HTR-8/SVneo (cell line): ENCODE results near the gene LRP1B.
A peak's percentile ranks its signal among the peaks of the same experiment; 100 is the strongest.
"Not testable (repeated sequence)": the region's sequence is repeated elsewhere in the genome, so short reads cannot be mapped to it uniquely, and the experiment has no call there.

Source experiments
- DNase-seq: peaks from one replicate; pipeline ENCODE4 v3.0.0; 2011; ENCODE audit warnings: low spot score, mixed read lengths; ENCODE audit not compliant: insufficient read length
- FAIRE-seq: peaks from 2 replicates; lab custom pipeline; 2011; peaks lifted over from hg19 to GRCh38; lab: Jason Lieb, UNC

Gene LRP1B

GRCh38 chr2:140376686-140377085 is 1754.1 kb downstream of the LRP1B start:
- DNase-seq (no peak), FAIRE-seq (no peak)

DNA sequence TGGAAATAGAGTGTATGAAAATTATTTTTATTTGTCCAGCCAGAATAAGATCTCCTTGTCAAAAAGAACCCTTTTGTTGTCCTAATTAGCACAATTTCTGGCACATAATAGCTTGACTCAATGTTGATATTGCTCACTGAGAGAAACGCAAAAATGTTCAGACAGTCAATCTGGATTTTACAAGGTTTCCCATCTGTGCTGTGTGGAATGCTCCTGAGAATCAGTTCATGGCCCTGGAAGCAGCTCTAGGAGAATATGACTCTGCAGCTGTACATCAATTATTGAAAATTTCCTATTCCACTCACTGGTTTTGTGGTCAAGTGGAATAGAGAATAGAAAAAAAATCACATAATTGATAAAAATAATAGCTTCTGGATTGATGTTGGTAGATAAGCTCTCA is 1767.7 kb downstream of the LRP1B start:
- FAIRE-seq (no peak), DNase-seq (no peak)

DNA sequence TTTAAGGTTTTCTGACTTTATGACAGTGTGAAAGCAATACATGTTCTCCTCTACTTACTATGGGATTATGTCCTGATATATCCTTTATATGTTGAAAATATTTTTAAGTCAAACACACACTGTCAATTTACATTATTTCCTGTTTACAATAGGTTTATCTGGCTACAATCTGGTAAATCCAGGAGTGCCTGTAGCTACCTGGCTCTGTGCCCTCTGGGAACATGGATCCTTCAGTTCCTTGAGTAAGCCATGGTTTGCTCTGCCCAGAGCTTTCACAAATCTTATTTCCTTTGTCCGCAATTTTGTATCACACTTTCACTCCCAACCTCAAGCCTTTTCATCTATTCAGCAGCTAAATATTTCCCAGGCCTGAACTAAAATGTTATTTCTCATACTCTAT is 1768.5 kb downstream of the LRP1B start:
- FAIRE-seq = no peak
- DNase-seq = no peak

GRCh38 chr2:140359056-140359771 is 1771.6 kb downstream of the LRP1B start:
- FAIRE-seq = no peak
- no peak for DNase-seq

DNA sequence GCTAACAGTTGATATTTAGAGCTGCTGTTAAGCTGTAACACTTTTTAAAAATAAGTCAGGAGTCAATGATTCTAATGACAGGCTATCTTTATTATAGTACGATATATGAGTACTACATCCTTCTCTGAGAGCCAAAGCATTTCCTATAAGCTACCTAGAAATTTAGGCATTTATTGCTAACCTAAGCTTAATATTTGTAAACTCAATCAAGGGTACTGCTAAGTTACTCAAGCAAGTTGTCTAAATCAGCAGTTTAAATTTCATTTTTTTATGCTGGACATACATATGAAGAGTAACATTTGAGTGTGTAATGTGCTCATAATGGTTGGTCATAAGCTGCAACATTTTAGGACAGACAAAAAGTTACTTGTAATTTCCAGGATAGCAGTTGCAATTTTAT is 1774.1 kb downstream of the LRP1B start:
- DNase-seq = no peak
- no peak for FAIRE-seq

DNA sequence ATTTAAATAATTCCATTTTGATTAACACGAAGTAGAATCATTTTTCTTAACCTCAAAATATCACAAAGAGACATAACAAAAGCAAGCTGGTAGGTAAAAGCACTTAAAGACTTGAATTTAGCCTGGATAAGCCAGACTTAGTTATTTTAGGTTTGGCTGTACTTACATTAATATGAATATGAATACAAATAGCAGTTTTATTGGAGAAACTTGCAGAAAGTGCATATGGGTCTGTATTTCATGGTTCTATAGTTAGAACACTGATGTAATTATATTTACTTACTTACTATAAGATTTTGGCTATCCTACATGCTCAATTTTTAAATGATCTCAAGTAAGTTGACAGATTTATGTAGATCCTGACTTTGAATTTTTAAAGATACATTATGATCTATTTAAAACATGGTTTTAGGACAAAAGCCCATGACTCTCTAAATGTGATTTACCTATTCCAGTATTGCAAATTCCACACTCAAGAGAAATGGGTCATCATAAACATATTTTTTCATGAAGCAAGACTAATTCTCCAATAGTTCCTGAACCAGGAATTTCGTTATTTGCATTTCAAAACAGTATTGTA is 1775.2 kb downstream of the LRP1B start:
- no peak for DNase-seq
- no peak for FAIRE-seq

DNA sequence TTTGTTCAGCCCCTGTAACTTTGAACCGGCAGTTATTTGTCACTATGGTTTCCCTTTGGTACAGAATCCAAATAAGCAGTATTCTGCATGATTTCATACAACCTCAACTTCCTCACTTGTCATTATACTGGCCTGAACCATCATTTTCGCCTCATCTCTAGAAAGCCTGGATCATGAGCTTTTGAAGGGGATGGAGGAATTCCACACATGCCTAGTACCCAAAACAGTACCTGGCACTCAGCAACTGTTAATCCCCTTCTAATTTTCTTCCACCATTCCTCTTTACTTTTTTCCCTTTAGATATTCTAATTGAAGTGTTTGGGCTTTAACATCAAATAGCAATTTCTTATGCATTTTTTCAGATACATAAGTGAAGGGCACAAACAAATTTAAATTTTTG is 1776.3 kb downstream of the LRP1B start:
- FAIRE-seq = no peak
- no peak for DNase-seq

DNA sequence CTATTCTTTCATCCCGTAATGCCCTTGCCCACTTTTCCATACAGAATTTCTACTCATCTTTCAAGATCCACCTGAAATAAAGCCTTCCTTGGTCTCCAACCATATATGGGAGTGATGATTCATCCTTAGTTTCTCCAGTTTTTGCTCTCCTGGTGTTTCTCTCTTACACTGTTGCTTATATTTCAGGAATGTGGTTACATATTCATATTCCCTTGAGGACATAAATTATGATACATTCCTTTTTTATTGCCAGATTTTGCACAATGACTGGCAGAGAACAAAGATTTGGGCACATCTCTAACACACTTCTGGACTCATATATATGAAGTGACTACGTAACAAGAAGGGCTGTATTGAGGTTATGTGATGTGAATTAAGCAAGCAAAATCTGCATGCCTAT is 1777.3 kb downstream of the LRP1B start:
- peak; percentile 9 for DNase-seq
- FAIRE-seq = no peak

DNA sequence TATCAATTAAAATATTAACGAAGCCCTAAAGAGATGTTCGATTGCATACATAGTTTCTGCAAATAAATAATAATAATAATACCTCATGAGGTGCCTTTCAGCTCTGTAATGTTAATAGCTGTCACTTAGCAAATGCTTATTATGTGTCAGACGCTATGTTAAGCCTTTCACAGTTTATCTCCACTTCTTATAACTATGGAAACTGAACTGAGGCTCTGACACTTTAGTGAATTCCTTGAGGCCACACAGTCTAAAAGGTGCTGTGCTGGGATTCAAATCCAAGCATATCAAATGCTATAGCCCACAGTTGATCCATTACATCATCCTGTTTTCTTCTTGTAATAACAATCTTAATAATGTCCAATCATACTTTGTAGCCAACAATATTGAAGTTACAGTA is 1779.1 kb downstream of the LRP1B start:
- DNase-seq (no peak), FAIRE-seq (no peak)

GRCh38 chr2:140349695-140350094 is 1781.1 kb downstream of the LRP1B start:
- no peak for DNase-seq
- FAIRE-seq = no peak

DNA sequence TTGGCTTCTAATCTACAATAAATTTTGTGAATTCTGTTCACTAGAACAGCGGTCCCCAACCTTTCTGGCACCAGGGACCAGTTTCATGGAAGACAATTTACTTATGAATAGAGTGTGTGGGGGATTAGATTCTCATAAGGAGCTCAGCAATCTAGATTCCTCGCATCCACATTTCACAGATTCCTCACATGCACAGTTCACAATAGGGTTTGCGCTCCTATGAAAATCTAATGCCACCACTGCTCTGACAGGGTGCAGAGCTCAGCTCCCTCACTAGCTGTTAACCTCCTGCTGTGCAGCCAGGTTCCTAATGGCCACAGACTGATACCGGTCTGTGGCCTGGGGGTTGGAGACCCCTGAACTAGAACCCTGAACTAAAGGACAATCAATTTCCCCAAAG is 1782.0 kb downstream of the LRP1B start:
- FAIRE-seq (no peak), DNase-seq (no peak)

GRCh38 chr2:140344838-140345237 is 1786.0 kb downstream of the LRP1B start:
- peak; percentile 2 for DNase-seq

GRCh38 chr2:140344266-140344665 is 1786.5 kb downstream of the LRP1B start:
- DNase-seq = not testable (repeated sequence)
- peak; percentile 58 for FAIRE-seq

More at GRCh38 chr2:140344838-140345237, 1786.0 kb downstream of the LRP1B start:
- no peak for FAIRE-seq

GRCh38 chr2:140338795-140339194 is 1792.0 kb downstream of the LRP1B start:
- FAIRE-seq = no peak
- no peak for DNase-seq

GRCh38 chr2:140337061-140337460 is 1793.8 kb downstream of the LRP1B start:
- DNase-seq = no peak
- FAIRE-seq = no peak

DNA sequence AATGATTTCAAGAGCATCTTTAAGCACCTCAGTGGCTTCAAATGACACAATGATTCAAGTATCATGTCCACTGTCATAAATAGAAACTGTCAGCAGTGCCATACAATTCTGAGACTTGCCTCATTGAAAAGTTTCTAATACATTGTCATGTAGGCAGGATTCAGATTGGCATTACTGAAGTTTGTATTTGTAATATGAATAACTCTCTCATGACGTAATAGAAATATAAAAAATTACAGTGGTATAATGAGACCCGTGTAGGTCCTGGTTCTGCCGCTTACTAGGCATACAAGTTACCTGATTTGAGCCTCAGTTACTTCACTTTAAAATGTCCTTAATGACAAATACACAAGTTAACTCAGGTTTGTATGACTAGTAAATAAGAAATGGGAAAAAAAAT is 1814.5 kb downstream of the LRP1B start:
- DNase-seq (no peak), FAIRE-seq (no peak)

GRCh38 chr2:140311905-140312304 is 1818.9 kb downstream of the LRP1B start:
- FAIRE-seq = no peak

DNA sequence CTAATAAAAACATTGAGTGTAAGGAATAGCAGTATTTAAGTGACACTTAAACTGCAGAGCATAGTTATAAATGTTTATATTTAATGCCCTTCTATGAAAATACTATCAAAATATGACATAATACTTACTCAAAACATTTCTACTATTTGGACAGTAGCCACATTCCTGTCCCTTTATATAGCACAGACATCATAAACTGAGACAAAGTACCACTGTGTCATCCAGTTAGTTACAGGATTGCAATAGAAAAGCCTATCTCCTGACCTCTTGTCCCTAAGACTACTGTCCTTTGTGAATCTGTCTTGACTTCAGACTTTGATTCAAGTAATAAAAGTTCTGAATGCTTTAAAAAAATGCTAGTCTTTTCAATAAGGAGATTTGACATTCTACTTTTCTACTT is 1822.1 kb downstream of the LRP1B start:
- no peak for DNase-seq
- FAIRE-seq = no peak

More at GRCh38 chr2:140311905-140312304, 1818.9 kb downstream of the LRP1B start:
- no peak for DNase-seq

DNA sequence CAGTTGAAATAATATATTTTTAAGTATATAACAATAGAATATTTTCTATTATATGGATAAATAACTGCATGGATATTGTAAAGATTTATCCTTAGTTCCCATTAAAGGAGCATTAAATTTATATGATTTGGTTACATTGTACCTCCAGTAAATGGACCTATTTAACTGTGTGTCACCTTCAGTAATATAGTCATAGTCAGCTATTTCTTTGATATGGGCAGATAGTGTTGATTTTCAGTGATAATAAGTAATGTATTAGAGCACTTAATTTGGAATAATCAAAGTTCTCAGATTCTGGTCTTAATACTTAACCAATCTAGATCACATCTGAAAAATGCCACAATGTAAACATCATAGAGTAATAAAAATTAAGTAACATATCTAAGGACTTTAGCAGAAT is 1823.3 kb downstream of the LRP1B start:
- FAIRE-seq (no peak), DNase-seq (no peak)

DNA sequence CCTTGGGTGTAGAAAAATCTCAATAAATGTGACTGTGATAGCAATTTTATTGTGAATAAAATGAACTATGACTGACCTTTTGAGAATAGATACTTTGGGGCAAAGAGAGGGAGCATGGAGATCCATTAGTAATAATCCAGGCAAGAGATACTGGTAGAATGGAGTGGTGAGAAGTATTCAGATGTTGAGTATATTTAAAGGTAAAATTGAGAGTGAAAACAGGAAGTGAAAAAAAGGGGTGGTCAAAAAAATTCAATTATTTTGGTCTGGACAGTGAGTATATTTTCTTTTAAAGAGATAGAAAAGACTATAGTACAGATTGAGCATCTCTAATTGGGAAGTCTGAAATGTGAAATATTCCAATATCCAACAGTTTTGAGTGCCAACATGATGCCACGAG is 1835.0 kb downstream of the LRP1B start:
- DNase-seq (no peak), FAIRE-seq (no peak)

DNA sequence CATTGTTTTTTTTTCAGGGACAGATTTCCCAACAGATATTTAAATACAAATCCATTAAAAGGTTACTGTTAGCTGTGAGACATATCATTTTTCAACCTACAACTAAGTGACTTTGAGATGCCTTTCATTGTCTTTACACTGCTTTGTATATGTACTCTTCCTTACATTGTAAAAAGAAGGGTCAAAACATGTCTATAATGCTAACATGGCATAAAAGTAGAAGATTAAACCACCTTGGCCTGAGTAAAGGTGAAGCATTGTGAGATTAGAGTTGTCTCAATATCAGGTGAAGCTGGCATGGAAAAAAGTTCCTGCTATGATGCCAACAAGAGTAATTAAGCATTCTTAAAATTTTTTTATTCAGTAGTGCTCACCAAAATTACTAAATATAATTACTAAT is 1842.1 kb downstream of the LRP1B start:
- no peak for FAIRE-seq

GRCh38 chr2:140288213-140288612 is 1842.6 kb downstream of the LRP1B start:
- DNase-seq (no peak), FAIRE-seq (no peak)

More for the DNA sequence above, 1842.1 kb downstream of the LRP1B start:
- DNase-seq = no peak
